HG03460 (cell line): ENCODE measurements around the gene BTF3L4.
"Not testable (repeated sequence)": the region's sequence is repeated elsewhere in the genome, so short reads cannot be mapped to it uniquely, and the experiment has no call there.

Experiments used
- ATAC-seq: cut with Tn5 transposase; IDR thresholded peaks from one replicate; pipeline ENCODE4 v1.9.1; 2021; ENCODE audit not compliant: unreplicated experiment

The BTF3L4 gene

DNA sequence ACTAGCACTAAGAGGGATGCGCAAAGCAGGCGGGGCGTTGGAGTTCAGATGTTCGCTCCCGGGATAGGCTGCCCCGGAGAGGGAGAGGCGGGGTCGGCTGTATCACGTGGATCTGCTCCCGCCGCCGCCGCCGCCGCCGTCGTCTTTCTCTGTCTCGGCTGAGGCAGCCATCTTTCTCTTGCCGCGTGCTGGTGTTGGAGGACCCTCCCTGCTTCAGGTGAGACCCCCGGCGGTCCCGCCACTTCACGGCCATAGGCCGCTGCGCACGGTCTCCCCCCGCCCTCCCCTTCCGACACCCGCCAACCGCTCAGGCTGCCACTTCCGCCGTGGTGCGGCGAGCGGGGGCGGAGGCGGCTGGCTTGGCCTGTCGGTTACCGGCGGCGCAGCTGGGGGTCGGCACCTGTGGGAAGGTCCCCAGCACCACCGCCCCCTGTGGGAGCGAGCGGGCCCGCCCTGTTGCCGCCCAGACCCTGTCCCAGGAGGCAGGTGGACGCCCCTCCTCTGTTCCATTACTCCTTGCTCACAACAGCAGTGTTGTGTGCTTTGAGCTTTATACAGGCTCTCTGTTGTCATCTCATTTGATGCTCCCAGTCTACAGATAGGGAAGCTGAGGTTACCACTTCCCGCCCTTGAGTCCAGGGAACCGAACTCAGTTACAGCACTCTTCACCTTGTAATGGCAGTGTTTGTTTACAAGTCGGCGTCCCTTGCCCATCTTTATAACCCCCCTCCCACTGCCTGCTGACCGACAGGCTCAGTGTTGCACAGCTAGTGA is at the start of gene BTF3L4:
TSS of gene BTF3L4 (plus strand) at position 133 of the 774 bp plus-strand sequence. CDS start 3,553 bp downstream, outside the sequence.
- peak; percentile 83 for ATAC-seq

DNA sequence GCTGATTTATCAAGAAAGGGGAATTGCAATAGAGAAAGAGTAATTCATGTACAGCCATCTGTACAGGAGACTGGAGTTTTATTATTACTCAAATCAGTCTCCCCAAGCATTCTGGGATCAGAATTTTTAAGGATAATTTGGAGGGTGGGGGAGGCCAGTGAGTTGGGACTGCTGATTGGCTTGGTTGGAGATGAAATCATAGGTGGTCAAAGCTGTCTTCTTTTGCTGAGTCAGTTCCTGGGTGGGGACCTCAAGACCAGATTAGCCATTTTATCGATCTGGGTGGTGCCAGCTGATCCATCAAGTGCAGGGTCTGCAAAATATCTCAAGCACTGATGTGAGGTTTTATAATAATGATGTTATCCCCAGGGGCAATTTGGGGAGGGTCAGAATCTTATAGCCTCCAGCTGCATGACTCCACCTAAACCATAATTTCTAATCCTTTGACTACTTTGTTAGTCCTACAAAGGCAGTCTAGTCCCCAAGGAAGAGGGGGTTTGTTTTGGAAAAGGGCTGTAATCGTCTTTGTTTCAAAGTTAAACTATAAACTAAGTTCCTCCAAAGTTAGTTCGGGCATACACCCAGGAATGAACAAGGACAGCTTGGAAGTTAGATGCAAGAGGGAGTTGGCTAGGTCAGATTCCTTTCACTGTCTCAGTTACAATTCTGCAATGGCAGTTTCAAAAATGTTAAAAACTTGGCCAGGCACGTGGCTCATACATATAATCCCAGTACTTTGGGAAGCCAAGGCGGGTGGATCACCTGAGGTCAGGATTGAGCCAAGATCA is 48.7 kb upstream of the BTF3L4 start:
- no peak for ATAC-seq

DNA sequence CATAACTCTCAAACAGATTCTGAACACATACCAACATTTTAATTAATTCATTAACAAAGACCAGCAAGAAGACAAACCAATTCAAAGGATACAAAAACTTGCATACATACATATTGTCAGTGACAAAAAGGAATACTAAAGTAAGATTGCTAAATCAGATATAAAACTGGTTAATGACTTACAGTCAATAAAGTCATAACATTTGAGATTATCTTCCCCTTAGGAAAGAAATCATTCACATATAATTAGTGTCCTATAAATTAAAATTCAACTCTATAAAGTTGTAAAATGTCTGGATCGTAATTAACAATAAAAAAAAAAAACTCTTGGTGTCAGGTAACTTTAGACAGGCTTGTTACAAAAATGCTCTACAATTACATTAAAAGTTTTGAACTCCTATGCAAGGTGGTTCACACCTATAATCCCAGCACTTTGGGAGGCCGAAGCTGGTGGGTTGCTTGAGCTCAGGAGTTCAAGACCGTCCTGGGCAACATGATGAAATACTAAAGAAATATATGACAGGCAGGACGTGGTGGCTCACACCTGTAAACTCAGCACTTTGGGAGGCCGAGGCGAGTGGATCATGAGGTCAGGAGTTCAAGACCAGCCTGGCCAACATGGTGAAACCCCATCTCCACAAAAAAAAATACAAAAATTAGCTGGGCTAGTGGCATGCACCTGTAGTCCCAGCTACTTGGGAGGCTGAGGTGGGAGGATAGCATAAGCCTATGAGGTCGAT is 47.9 kb upstream of the BTF3L4 start:
- ATAC-seq: no peak

DNA sequence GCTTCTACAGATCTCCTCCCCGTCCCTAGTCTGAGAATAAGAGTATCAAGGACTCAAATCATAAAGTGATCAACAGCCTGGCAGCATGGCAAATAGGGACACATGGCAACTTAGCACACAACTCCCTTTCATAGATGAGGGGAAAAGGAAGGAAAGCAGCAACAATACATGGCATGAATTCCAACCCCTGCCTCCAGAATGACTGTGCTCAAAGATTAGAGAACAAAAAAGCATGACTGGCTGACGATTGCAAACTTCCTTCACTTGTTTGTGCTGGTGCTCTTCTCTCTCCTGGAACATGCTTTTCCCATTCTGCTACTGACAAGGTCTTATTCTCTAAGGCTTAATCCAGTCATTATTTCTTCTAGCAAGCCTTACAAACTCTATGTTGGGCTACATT is 34.0 kb upstream of the BTF3L4 start:
- ATAC-seq: no peak

DNA sequence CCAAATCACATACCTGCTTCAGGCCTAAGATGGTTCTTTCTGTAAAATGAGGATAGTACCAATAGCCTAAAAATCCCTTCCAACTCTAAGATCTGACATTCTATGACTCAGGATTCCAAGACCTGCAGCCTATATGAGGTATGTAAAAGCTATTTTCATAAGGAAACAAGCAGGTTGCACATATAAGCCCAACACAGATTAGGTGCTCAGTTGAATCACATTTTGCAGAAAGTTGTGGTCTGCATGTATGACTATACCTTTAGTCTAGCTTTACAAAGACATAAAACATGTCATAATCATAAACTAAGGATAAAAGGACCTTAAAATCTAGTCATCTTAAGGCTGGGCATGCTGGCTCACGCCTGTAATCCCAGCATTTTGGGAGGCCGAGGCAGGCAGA is 29.8 kb upstream of the BTF3L4 start:
- no peak for ATAC-seq

DNA sequence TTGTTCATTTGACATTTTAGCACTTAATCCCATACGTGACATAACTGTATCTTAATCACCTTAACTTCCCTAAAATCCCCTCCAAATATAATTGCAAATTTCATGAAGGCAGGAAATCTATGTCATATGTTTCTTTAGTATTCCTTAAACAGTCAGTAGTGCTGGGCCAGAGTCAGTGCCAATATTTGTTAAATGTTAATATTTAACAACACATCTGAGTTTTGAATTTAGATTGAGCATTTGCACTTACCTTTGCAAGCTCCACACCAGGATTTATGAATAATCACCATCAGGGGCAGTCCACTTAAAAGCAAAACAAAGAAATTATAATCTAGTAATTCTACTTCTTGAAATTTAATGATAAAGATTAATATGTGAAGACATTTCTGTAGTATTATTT is 27.8 kb upstream of the BTF3L4 start:
- no peak for ATAC-seq

DNA sequence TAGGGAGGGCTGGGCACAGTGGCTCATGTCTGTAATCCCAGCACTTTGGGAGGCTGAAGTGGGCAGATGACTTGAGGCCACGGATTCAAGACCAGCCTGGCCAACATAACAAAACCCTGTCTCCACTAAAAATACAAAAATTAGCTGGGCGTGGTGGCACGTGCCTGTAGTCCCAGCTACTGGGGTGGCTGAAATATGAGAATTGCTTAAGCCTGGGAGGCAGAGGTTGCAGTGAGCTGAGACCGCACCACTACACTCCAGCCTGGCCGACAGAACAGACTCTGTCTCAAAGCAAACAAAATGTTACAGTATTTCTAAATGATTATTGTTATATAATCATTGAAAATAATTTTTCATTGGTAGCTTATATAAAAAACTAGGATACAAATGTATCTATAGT is 27.3 kb upstream of the BTF3L4 start:
- not testable (repeated sequence) for ATAC-seq

DNA sequence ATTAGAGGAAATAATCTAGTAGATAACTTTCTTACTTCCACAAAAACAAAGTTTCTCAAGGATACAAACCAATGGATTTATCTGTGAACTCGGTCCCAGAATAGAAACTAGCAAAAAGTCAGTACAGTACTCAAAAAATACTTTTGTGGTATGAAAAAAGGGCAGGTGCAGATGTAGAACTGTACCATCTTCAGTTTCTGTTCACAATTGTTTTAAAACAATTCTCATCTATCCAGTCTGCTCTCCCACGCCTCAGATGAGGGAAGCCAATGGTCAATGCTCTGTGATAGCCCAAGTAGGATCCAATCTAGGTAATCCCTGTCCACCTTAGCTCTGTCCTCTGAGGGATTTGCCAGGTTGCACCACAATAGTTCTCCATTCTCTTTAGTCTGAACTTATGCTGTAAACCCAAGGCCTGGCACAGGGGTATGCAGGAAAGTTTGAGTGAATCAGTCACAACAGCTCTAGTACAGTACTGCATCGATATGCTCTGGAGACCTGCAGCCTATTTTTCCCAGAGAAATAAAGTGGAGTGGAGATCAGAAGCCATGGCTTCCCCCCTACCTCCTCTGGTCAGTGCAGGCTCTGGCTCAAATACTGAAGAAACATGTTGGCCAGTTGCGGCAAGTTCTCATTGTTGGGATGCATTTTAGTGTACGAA is 23.8 kb upstream of the BTF3L4 start:
- peak; percentile 17 for ATAC-seq

DNA sequence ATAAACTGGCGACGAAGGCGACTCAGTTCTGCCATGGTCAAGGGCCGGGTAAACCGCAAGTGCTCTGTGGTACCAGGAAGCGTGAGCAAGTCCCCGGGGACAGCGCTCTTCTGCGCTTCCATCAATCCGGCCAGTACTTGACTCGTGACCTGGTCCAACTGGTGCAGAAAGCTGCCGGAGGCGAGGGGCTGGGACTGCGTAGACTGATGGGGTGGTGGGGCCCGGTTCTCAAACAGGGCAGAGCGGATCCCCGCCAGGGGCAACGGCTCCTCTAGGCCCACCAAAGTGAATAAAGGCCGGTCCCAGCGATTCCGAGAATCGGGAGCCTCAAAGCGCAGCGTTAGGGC is 23.3 kb upstream of the BTF3L4 start:
- peak; percentile 40 for ATAC-seq

DNA sequence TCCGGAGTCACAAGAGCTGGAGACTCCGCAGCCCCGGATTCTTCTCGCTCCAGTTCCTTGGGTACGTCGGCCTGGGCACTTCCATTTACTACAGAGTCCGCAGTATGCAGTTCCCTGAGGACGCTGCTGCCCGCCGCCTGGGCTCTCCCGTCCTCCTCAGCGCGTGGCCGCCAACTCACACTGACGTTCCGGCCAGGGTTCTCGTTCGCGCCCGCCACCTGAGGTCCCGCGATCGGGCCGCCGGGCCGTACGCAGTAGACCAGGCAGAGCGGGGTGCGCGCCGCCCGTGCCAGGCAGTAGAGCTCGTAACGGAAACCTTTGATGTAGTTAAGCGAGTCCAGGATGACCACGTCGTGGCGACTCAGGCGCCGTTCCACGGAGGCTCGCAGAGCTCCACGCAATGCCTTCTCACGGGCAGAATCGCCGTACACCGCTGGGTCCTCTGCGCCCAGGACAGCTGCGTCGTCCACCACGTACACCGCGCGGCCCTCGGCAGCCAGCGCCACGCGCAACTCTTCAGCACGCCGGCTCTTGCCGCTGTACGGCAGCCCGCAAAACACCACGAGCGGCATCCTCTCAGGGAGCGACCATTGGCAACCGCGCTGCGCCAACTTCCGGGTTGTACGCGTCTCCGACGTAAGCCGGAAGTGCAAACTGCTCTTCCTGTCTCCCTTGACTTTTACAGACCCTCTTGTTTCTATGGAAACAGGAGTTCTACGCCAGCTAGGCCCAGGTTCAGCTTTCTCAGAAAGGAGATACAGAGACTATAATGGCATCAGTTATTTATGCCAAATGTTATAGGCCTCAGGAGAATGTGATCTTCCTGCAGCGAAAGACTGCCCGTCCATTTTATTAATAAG is 22.7 kb upstream of the BTF3L4 start, which contains the start of gene KTI12:
TSS of gene KTI12 (minus strand) at position 621 of the 860 bp plus-strand sequence. CDS start at position 572, 49 bp downstream.
- ATAC-seq: peak; percentile 89

DNA sequence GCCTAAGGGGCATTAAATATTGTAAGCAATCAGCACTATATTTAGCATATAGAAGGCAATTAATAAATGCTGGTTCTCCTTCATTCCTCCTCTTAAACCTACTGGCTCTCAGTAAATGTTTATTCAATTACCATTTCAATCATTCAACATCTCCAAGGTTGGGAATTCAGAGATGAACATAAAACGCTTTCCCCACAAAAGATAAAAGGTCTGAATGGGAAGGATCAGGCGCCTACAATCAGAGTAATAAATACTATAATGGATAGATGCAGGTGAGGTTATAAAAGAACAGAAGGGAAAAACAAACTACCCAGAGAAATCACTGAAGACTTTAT is 22.1 kb upstream of the BTF3L4 start:
- ATAC-seq: no peak

DNA sequence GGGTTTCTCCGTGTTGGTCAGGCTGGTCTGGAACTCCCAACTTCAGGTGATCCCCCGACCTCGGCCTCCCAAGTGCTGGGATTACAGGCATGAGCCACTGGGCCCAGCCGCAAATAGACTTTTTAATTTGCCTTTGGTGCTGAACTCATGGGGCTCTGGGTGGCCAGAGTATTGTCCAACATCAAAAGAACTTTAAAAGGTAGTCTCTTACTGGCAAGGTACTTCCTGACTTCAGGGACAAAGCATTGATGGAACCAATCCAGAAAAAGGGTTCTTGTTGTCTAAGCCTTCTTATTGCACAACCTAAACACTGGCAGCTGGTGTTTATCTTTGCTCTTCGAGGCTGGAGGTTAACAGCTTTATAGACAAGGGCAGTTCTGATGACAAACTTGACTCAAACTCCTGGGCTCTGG is 18.7 kb upstream of the BTF3L4 start:
- no peak for ATAC-seq

DNA sequence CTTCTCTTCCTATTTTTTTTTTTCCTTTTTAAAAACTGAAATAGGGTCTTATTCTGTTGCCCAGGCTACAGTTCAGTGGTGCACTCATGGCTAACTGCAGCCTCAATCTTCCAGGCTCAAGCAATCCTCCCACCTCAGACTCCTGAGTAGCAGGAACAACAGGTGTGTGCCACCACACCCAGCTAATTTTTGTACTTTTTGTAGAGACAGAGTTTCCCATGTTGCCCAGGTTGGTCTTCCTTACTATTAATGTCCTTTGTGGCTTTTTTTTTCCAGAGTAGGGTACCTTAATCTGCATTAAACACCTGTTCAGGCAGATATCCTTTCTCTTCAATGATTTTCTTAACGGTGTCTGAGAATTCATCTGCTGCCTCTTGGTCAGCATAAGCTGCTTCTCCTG is 18.2 kb upstream of the BTF3L4 start:
- no peak for ATAC-seq

DNA sequence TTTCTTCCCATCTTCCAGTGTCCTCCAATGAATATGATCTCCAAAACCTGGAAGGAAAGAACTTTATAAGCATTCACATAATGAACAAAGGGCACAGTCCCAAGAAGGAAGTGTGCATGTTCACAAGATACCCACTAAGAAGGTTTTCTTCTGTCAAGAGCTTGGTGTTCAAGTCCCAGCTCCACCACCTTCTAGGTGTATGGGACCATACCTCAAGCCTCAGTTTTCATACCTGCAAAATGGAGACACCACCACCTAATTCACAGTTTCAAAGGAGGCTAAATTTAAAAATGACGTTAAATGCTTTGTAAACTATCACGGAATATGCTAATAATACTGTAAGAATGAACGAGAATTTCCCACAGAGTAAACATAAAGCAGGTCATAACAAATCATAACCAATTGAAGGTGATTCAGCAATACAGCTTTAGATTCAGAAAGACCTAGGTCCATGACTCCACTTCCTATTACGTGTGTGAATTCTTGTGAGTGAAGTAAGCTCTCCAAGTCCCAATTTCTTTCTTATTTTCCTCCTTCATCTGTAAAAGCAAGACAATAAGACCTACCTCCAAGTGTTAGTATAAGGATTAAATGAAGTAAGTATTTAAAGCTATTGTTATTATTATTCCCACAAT is 14.4 kb upstream of the BTF3L4 start:
- ATAC-seq: no peak

DNA sequence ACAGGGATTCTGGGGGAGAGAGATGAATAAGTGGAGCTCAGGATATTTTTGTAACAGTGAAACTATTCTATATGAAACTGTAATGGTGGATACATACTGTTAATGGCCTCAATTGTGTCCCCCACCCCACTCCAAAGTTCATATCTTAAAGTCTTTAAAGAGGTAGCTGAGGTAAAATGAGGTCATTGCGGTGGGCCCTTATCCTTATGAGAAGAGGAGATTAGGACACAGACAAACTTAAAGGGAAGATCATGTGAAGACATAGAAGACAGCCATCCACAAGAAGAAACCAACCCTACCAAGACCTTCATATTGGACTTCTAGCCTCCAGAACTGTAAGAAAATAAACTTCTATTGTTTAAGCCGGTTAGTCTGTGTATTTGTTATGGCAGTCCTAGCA is 10.9 kb upstream of the BTF3L4 start:
- no peak for ATAC-seq

DNA sequence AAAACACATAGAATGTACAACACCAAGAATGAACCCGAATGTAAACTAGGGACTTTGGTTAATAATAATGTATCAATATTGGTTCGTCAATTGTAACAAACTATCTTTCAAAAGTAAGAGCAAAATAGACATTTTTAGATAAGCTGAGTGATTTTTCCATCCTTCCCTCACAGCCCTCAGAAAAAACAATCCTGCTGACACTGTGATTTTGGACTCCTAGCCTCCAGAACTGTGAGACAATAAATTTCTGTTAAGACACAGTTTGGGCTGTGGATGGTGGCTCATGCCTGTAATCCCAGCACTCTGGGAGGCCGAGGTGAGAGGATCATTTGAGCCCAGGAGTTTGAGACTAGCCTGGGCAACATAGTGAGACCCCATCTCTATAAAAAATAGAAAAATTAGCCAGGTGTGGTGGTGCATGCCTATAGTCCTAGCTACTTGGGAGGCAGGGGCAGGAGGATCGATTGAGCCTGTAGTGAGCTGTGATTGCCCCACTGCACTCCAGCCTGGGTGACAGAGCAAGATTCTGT is 10.4 kb upstream of the BTF3L4 start:
- not testable (repeated sequence) for ATAC-seq

DNA sequence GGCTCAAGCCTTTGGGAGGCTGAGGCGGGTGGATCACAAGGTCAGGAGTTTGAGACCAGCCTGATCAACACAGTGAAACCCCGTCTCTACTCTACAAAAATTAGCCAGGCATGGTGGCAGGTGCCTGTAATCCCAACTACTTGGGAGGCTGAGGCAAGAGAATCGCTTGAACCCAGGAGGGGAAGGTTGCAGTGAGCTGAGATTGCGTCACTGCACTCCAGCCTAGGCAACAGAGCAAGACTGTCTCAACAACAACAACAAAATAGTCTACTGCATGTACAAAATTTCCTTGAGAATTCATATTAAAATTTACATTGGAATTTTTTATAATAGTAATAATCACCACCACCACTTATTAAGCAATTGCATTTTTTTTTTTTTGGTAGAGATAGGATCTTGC is 6.8 kb upstream of the BTF3L4 start:
- ATAC-seq: not testable (repeated sequence)

DNA sequence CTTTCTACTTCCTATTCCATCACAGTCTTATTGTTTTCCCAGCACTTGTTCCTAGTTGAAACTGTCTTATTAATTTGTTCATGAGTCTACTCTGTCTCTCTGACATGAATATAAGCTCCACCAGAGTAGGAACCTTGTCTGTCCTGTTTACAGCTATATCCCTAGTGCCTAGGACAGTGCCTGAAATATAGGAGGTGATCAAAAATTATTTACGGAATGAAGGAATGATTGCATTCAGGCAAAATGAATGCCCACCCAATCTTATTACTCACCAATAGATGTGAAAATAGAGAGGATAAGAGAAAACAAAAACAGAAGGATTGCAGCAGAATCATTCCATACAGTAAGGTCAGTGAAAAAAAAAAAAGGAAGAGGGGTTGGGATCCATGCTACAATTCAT is 2.2 kb upstream of the BTF3L4 start:
- no peak for ATAC-seq

DNA sequence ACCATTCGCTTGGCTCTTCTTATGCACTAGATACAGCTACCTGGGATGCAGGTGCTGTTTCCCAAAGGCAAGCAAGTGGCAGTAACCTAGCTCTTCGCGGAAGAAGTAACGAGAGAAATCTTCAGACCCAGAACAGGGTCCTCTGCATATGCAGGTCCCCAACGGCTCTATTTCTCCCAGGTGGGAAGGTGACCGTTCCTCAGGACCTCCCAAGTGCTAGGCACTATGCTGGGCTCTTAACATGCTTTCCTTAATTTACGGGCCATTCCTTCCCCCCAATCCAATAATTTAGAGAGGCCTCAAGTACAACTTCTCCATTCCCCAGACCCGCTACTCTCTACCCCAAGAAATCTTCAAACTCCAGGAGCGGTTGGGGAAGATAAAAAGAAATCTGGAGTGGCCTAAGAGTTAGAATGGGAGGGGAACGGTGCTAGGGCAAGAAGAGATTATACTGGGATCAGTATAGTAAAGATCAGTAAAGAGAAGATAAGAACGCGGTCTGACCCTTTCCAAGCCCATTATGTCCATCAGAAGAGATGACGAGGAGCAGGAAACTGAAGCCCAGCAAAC is 1.5 kb upstream of the BTF3L4 start:
- no peak for ATAC-seq
